Smooth muscle cell (in vitro differentiated cells): ENCODE measurements around the gene STK32C. TPM values are rescaled to one million over a fixed set of nuclear protein-coding genes. Genes with fewer than 3 reads are reported as not detected.

Experiments used
- DNase-seq: peaks from one replicate; lab custom pipeline; 2025; ENCODE audit not compliant: unreplicated experiment; lab: John Stamatoyannopoulos, UW
- H2AFZ ChIP-seq: fragments of 200-600 bp; sonication (generic); 2 replicates; pipeline ENCODE4 v1.6.0; 2016; ENCODE audit warnings: antibody characterized with exemption, low read depth, mild to moderate bottlenecking
- H3F3A ChIP-seq: fragments of 200-600 bp; sonication (generic); 2 replicates; pipeline ENCODE4 v1.6.0; 2017; ENCODE audit warnings: antibody characterized with exemption, low read depth
- H3K27ac ChIP-seq: fragments of 200-600 bp; sonication (generic); 2 replicates; pipeline ENCODE4 v1.5.1; 2016; ENCODE audit warnings: low read depth, mild to moderate bottlenecking
- H3K27me3 ChIP-seq: fragments of 200-600 bp; sonication (generic); 2 replicates; pipeline ENCODE4 v1.6.1; 2016; ENCODE audit warnings: low read depth, mild to moderate bottlenecking
- H3K36me3 ChIP-seq: fragments of 200-600 bp; sonication (generic); 2 replicates; pipeline ENCODE4 v1.5.1; 2016; ENCODE audit warnings: low read depth
- H3K4me1 ChIP-seq: fragments of 200-600 bp; sonication (generic); 2 replicates; pipeline ENCODE4 v1.5.1; 2016; ENCODE audit warnings: low read depth
- H3K4me2 ChIP-seq: fragments of 200-600 bp; sonication (generic); 2 replicates; pipeline ENCODE4 v1.6.0; 2016; ENCODE audit warnings: mild to moderate bottlenecking
- H3K4me3 ChIP-seq: fragments of 200-600 bp; sonication (generic); 2 replicates; pipeline ENCODE4 v1.5.1; 2016; ENCODE audit warnings: mild to moderate bottlenecking
- H3K79me2 ChIP-seq: fragments of 200-600 bp; sonication (generic); 2 replicates; pipeline ENCODE4 v1.6.0; 2016; ENCODE audit warnings: low read depth, mild to moderate bottlenecking
- H3K9ac ChIP-seq: fragments of 200-600 bp; sonication (generic); 2 replicates; pipeline ENCODE4 v1.6.0; 2016; ENCODE audit warnings: low read depth
- H3K9me3 ChIP-seq: fragments of 200-600 bp; sonication (generic); replicated peaks from 2 replicates; pipeline ENCODE4 v1.5.1; 2016; ENCODE audit warnings: low read depth
- H4K20me1 ChIP-seq: fragments of 200-600 bp; sonication (generic); 2 replicates; pipeline ENCODE4 v1.6.0; 2016; ENCODE audit warnings: low read depth
- WGBS: methylation state at CpG from one replicate; pipeline ENCODE4 v1.1.7; 2016; ENCODE audit warnings: low lambda C conversion rate; 5-methylcytosine and 5-hydroxymethylcytosine counted together
- polyA plus RNA-seq: library from polyadenylated mRNA; unstranded; fragments of >200 nt; fragmentation: Nextera tagmentation; extraction: Ambion mirVana; gene quantifications from 2 replicates; pipeline ENCODE4 v1.2.1, GENCODE V29; 2016
- total RNA-seq: library from RNA; depleted of rRNA; stranded (reverse); fragments of >200 nt; gene quantifications from 2 replicates; pipeline ENCODE4 v1.2.3, GENCODE V29; 2014
- TF ChIP-seq, protein P1 (sequence below): fragments of 200-600 bp; sonication (generic); IDR thresholded peaks from 2 replicates; pipeline ENCODE4 v1.5.1; 2017; ENCODE audit warnings: borderline replicate concordance, mild to moderate bottlenecking, antibody characterized with exemption; ENCODE audit not compliant: insufficient read depth, poor library complexity, severe bottlenecking

Gene STK32C
- total and polyA plus RNA-seq, 2 experiments from 2014 or later: 2.3 to 13.2 TPM

GRCh38 chr10:132291826-132292225, 15.9 kb downstream of the STK32C start:
- no peaks in the 10 kb centered on the region for H3F3A ChIP-seq
- no peak overlapping the region for H3K4me3 ChIP-seq
- H3K4me1 ChIP-seq: no peaks in the 10 kb centered on the region
- no peak overlapping the region for H2AFZ ChIP-seq
- DNase-seq: no peak
- H3K27ac ChIP-seq: no peak overlapping the region
- peaks cover 18% of the 10 kb centered on the region for H3K27me3 ChIP-seq
- TF ChIP-seq, protein P1, sequence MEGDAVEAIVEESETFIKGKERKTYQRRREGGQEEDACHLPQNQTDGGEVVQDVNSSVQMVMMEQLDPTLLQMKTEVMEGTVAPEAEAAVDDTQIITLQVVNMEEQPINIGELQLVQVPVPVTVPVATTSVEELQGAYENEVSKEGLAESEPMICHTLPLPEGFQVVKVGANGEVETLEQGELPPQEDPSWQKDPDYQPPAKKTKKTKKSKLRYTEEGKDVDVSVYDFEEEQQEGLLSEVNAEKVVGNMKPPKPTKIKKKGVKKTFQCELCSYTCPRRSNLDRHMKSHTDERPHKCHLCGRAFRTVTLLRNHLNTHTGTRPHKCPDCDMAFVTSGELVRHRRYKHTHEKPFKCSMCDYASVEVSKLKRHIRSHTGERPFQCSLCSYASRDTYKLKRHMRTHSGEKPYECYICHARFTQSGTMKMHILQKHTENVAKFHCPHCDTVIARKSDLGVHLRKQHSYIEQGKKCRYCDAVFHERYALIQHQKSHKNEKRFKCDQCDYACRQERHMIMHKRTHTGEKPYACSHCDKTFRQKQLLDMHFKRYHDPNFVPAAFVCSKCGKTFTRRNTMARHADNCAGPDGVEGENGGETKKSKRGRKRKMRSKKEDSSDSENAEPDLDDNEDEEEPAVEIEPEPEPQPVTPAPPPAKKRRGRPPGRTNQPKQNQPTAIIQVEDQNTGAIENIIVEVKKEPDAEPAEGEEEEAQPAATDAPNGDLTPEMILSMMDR: no peak
- no peaks in the 10 kb centered on the region for H3K9me3 ChIP-seq
- no peaks in the 10 kb centered on the region for H4K20me1 ChIP-seq
- 84% methylated on average over 5 of the region's 5 CpGs for WGBS
- H3K4me2 ChIP-seq: no peak overlapping the region
- no peaks in the 10 kb centered on the region for H3K36me3 ChIP-seq
- no peaks in the 10 kb centered on the region for H3K79me2 ChIP-seq
- H3K9ac ChIP-seq: no peak overlapping the region

DNA sequence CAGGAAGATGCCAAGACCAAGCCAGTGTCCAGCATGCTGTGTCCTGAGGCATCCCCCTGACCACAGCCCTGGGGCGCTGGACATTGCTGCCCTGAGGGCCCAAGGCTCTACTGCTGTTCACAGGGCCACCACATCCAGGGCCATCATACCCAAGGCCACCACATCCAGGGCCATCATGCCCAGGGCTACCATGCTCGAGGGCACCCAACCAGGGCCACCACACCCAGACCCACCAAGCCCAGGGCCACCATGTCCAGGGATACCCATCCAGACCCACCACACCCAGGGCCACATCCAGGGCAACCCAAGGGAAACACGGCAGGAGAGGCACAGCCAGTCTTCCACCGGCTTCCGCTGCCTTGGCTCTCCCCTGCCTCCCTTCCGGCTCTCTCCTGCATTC, 17.1 kb downstream of the STK32C start:
- Histone ChIP-seq H3K9me3 (no peaks in the 10 kb centered on the region), H2AFZ (no peak overlapping the region), H3K4me1 (no peaks in the 10 kb centered on the region), H3K4me2 (no peak overlapping the region), H3K27ac (no peak overlapping the region), H3K36me3 (no peaks in the 10 kb centered on the region), H3K9ac (no peak overlapping the region), H3K4me3 (no peak overlapping the region), H3F3A (no peaks in the 10 kb centered on the region), H3K27me3 (peaks cover 18% of the 10 kb centered on the region), H3K79me2 (no peaks in the 10 kb centered on the region), H4K20me1 (no peaks in the 10 kb centered on the region)
- TF ChIP-seq, protein P1: no peak
- WGBS: 88% methylated on average over 6 of the region's 6 CpGs
- no peak for DNase-seq

- Histone ChIP-seq H3K9me3 (no peaks in the 10 kb centered on the region), H3K79me2 (no peaks in the 10 kb centered on the region)
Measured at GRCh38 chr10:132289439-132289838, 18.3 kb downstream of the STK32C start.

More at GRCh38 chr10:132289439-132289838, 18.3 kb downstream of the STK32C start:
- no peak for DNase-seq
- no peaks in the 10 kb centered on the region for H3K36me3 ChIP-seq
- no peak overlapping the region for H3K9ac ChIP-seq
- peaks cover 27% of the 10 kb centered on the region for H3K27me3 ChIP-seq
- WGBS: 76% methylated on average over 2 of the region's 2 CpGs
- no peak overlapping the region for H3K27ac ChIP-seq
- H3K4me2 ChIP-seq: no peak overlapping the region
- no peak overlapping the region for H2AFZ ChIP-seq
- no peaks in the 10 kb centered on the region for H4K20me1 ChIP-seq
- no peaks in the 10 kb centered on the region for H3F3A ChIP-seq
- no peaks in the 10 kb centered on the region for H3K4me1 ChIP-seq
- TF ChIP-seq, protein P1: no peak
- H3K4me3 ChIP-seq: no peak overlapping the region
